K562 (cell line): ENCODE measurements around the gene ATP5MG. TPM values are rescaled to one million over a fixed set of nuclear protein-coding genes. Genes with fewer than 3 reads are reported as not detected.

ENCODE experiments used
- ADNP ChIP-seq: fragments of 200-800 bp; sonication (Bioruptor generic); IDR thresholded peaks from 2 replicates; pipeline ENCODE4 v1.6.1; 2016; ENCODE audit warnings: missing genetic modification characterization, missing compliant biosample characterization
- ARID4B ChIP-seq: sonication (generic); formaldehyde crosslinking; IDR thresholded peaks from 2 replicates; pipeline ENCODE4 v1.8.0; 2022; ENCODE audit warnings: mild to moderate bottlenecking, missing genetic modification reagents
- ATF3 ChIP-seq, 2 experiments: fragments of 450-650 bp in 1 of 2; sonication (generic) in 1 of 2; formaldehyde crosslinking in 1 of 2; IDR thresholded peaks in 1 of 2; conservative IDR thresholded peaks in 1 of 2; 2 replicates each; pipeline versions ENCODE4 v1.6.1 to v1.8.1; 2016 to 2023; ENCODE audit warnings: mild to moderate bottlenecking in 2 of 2, moderate library complexity in 2 of 2, inconsistent platforms in 1 of 2, missing genetic modification reagents in 1 of 2
- MYNN ChIP-seq, 2 experiments: sonication (generic); formaldehyde crosslinking in 1 of 2; IDR thresholded peaks; 2 replicates each; pipeline versions ENCODE4 v1.5.0 to v1.6.1; 2016 to 2020; ENCODE audit warnings: antibody characterized with exemption in 1 of 2, missing genetic modification reagents in 1 of 2
- SP1 ChIP-seq: sonication (generic); formaldehyde crosslinking; IDR thresholded peaks from 2 replicates; pipeline ENCODE4 v1.8.1; 2022; ENCODE audit warnings: mild to moderate bottlenecking, missing genetic modification reagents
- TCF7 ChIP-seq: sonication (generic); IDR thresholded peaks from 2 replicates; pipeline ENCODE4 v1.6.1; 2016; ENCODE audit warnings: antibody characterized with exemption, borderline replicate concordance
- XRCC4 ChIP-seq: IDR thresholded peaks from one replicate; pipeline ENCODE4 v1.6.1; 2011; ENCODE audit not compliant: insufficient read depth, insufficient read length; ENCODE audit errors: extremely low read depth
- ZBTB33 ChIP-seq: sonication (generic); formaldehyde crosslinking; IDR thresholded peaks from 2 replicates; pipeline ENCODE4 v1.8.1; 2023; ENCODE audit warnings: mild to moderate bottlenecking, missing genetic modification reagents
- ZNF133 ChIP-seq: fragments of 250-450 bp; sonication (Bioruptor Pico); IDR thresholded peaks from 2 replicates; pipeline ENCODE4 v1.4.0; 2020; ENCODE audit warnings: mild to moderate bottlenecking
- ZNF584 ChIP-seq: fragments of 200-800 bp; sonication (Bioruptor generic); IDR thresholded peaks from 2 replicates; pipeline ENCODE4 v1.6.1; 2016; ENCODE audit warnings: low read depth, mild to moderate bottlenecking, missing genetic modification characterization, missing compliant biosample characterization
- polyA plus RNA-seq, 8 experiments: library from polyadenylated mRNA; depleted of rRNA in 4 of 8; stranded (reverse) in 5 of 8; unstranded in 3 of 8; fragments of >200 nt; fragmentation: Nextera tagmentation in 2 of 8; fragmentation: Illumina TruSeq in 1 of 8; extraction: Ambion mirVana in 2 of 8; extraction: Trizol in 1 of 8; gene quantifications; 2 replicates each; pipeline versions ENCODE4 v1.2.1 to v1.2.3, GENCODE V29; 2011 to 2014; ENCODE audit warnings: inconsistent platforms in 1 of 8, missing spikeins in 1 of 8
- total RNA-seq, 7 experiments: library from RNA; depleted of rRNA in 6 of 7; stranded (reverse); fragments of >200 nt in 6 of 7; fragmentation: Illumina TruSeq in 2 of 7; extraction: Trizol in 2 of 7; gene quantifications; 2 replicates each; pipeline versions ENCODE4 v1.2.1 to v1.2.3, GENCODE V29; 2011 to 2021; ENCODE audit warnings: low replicate concordance in 1 of 7
- TF ChIP-seq, protein P1 (sequence below): fragments of 450-650 bp; formaldehyde crosslinking; conservative IDR thresholded peaks from 2 replicates; pipeline ENCODE4 v1.4.0; 2022; ENCODE audit warnings: mild to moderate bottlenecking, missing genetic modification characterization
- TF ChIP-seq, protein P2 (sequence below): IDR thresholded peaks from 2 replicates; pipeline ENCODE4 v1.6.1; 2011; ENCODE audit warnings: borderline replicate concordance, low read depth, mild to moderate bottlenecking, moderate library complexity, low read length; ENCODE audit not compliant: insufficient read depth, poor library complexity, severe bottlenecking

Gene ATP5MG
- total and polyA plus RNA-seq, 9 of the 15 experiments (the other 6 are each of a cell fraction or from before 2014, with no cell fraction given) = 301 to 2,138 (median 434) TPM

GRCh38 chr11:118359295-118359958 is 42.0 kb upstream of the ATP5MG start, which contains the start of gene UBE4A (continued):
- TF ChIP-seq ARID4B (CRISPR knock-in tag) = no peak; the same call in 1 of the 2 replicates
- TF ChIP-seq, protein P1, sequence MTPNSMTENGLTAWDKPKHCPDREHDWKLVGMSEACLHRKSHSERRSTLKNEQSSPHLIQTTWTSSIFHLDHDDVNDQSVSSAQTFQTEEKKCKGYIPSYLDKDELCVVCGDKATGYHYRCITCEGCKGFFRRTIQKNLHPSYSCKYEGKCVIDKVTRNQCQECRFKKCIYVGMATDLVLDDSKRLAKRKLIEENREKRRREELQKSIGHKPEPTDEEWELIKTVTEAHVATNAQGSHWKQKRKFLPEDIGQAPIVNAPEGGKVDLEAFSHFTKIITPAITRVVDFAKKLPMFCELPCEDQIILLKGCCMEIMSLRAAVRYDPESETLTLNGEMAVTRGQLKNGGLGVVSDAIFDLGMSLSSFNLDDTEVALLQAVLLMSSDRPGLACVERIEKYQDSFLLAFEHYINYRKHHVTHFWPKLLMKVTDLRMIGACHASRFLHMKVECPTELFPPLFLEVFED (CRISPR knock-in tag) = no peak
- 0 out of 2 replicates have a peak, but pooled peaks have one; percentile 32 for TF ChIP-seq SP1 (CRISPR knock-in tag)
- TF ChIP-seq ATF3 (IDR thresholded peaks at IDR 0.05) = peak; percentile 100
- peak; percentile 87 for TF ChIP-seq ATF3 (CRISPR knock-in tag; conservative IDR thresholded peaks at IDR 0.05)
- peak; percentile 60 for TF ChIP-seq ZBTB33 (CRISPR knock-in tag)
- TF ChIP-seq ZNF584 (CRISPR knock-in tag) = no peak
- TF ChIP-seq XRCC4 = no peak
- no peak for TF ChIP-seq TCF7
- no peak for TF ChIP-seq MYNN (IDR thresholded peaks at IDR 0.05)
- TF ChIP-seq MYNN (CRISPR knock-in tag; IDR thresholded peaks at IDR 0.05) = no peak
- TF ChIP-seq, protein P2, sequence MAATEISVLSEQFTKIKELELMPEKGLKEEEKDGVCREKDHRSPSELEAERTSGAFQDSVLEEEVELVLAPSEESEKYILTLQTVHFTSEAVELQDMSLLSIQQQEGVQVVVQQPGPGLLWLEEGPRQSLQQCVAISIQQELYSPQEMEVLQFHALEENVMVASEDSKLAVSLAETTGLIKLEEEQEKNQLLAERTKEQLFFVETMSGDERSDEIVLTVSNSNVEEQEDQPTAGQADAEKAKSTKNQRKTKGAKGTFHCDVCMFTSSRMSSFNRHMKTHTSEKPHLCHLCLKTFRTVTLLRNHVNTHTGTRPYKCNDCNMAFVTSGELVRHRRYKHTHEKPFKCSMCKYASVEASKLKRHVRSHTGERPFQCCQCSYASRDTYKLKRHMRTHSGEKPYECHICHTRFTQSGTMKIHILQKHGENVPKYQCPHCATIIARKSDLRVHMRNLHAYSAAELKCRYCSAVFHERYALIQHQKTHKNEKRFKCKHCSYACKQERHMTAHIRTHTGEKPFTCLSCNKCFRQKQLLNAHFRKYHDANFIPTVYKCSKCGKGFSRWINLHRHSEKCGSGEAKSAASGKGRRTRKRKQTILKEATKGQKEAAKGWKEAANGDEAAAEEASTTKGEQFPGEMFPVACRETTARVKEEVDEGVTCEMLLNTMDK = no peak
- TF ChIP-seq ZNF133 (CRISPR knock-in tag) = no peak
- TF ChIP-seq ADNP (tag) = peak; percentile 99
